Colonic mucosa (tissue), 4 donors: ENCODE data around the gene EVA1C. TPM values are rescaled to one million over a fixed set of nuclear protein-coding genes. Genes with fewer than 3 reads are reported as not detected.

Source experiments
- DNase-seq: peaks from one replicate; pipeline ENCODE4 v3.0.0-alpha.2; 2020
- H3K27ac ChIP-seq: fragments of 200-600 bp; one replicate; pipeline ENCODE4 v1.8.0; 2021
- H3K27me3 ChIP-seq: fragments of 200-600 bp; one replicate; pipeline ENCODE4 v1.8.0; 2021
- H3K36me3 ChIP-seq: fragments of 200-600 bp; one replicate; pipeline ENCODE4 v1.8.0; 2021
- H3K4me1 ChIP-seq: fragments of 200-600 bp; one replicate; pipeline ENCODE4 v1.8.0; 2021; ENCODE audit warnings: mild to moderate bottlenecking
- H3K4me3 ChIP-seq: fragments of 200-600 bp; one replicate; pipeline ENCODE4 v1.8.0; 2021
- H3K9ac ChIP-seq, 2 donors: one replicate each; pipeline ENCODE4 v1.7.0; 2013; ENCODE audit warnings: control low read depth in 2 of 2, low read depth in 2 of 2, low read length in 2 of 2
- H3K9me3 ChIP-seq: fragments of 200-600 bp; one replicate; pipeline ENCODE4 v1.8.0; 2021
- CTCF ChIP-seq: fragments of 200-600 bp; IDR thresholded peaks from one replicate; pipeline ENCODE4 v1.8.0; 2022; ENCODE audit warnings: antibody characterized with exemption, mild to moderate bottlenecking
- intact Hi-C: fragments of 100-400 bp; cut with DNase I; formaldehyde crosslinking; loops from one replicate; pipeline ENCODE4 v1.14.1; 2022
- total RNA-seq, 2 donors: library from RNA; stranded (reverse); fragmentation: NEBNext Ultra II Directional in 1 of 2; extraction: Animal tissue kit (Norgen Biotek cat#: 25700) in 1 of 2; gene quantifications; one replicate each; pipeline ENCODE4 v1.2.1, GENCODE V29; 2021
- donor health status: healthy.
- donor health status: DM: no; HTN: no; CAD: no.
- donor health status: DM: no; HTN: no; CAD: no.

EVA1C gene
- total RNA-seq, 2 donors from 2014 or later: 7.3 to 9.9 TPM

GRCh38 chr21:32547018-32547417 is 134.5 kb downstream of the EVA1C start:
- no peaks in the 10 kb centered on the region for H3K27me3 ChIP-seq
- no peaks in the 10 kb centered on the region for H3K36me3 ChIP-seq
- no peak overlapping the region for H3K27ac ChIP-seq
- H3K9me3 ChIP-seq: no peaks in the 10 kb centered on the region
- H3K4me3 ChIP-seq: no peak overlapping the region
- no peak for DNase-seq
- no peaks in the 10 kb centered on the region for H3K4me1 ChIP-seq
- H3K9ac ChIP-seq: no peak overlapping the region
- intact Hi-C loops: no loop called here
- TF ChIP-seq CTCF: no peak

- no peak for DNase-seq
- Histone ChIP-seq H3K9ac (no peak overlapping the region), H3K27ac (no peak overlapping the region), H3K4me1 (no peaks in the 10 kb centered on the region), H3K4me3 (no peak overlapping the region), H3K9me3 (no peaks in the 10 kb centered on the region), H3K27me3 (no peaks in the 10 kb centered on the region), H3K36me3 (no peaks in the 10 kb centered on the region)
- TF ChIP-seq CTCF: no peak
- intact Hi-C loops: no loop called here
These were observed 136.5 kb downstream of the EVA1C start for GRCh38 chr21:32548978-32549377.

GRCh38 chr21:32549440-32549839 is 136.9 kb downstream of the EVA1C start:
- intact Hi-C loops: no loop called here
- Histone ChIP-seq H3K4me1 (no peaks in the 10 kb centered on the region), H3K9ac (no peak overlapping the region)

GRCh38 chr21:32549886-32550285 is 137.4 kb downstream of the EVA1C start:
- Histone ChIP-seq H3K9ac (no peak overlapping the region), H3K4me1 (no peaks in the 10 kb centered on the region), H3K4me3 (no peak overlapping the region), H3K27me3 (no peaks in the 10 kb centered on the region), H3K9me3 (no peaks in the 10 kb centered on the region), H3K36me3 (no peaks in the 10 kb centered on the region), H3K27ac (no peak overlapping the region)
- intact Hi-C loops: no loop called here
- TF ChIP-seq CTCF: no peak
- DNase-seq: no peak

More at GRCh38 chr21:32549440-32549839, 136.9 kb downstream of the EVA1C start:
- Histone ChIP-seq H3K36me3 (no peaks in the 10 kb centered on the region), H3K4me3 (no peak overlapping the region), H3K27me3 (no peaks in the 10 kb centered on the region), H3K27ac (no peak overlapping the region), H3K9me3 (no peaks in the 10 kb centered on the region)
- no peak for TF ChIP-seq CTCF
- no peak for DNase-seq

- H3K27me3 ChIP-seq: no peaks in the 10 kb centered on the region
- H3K9ac ChIP-seq: no peak overlapping the region
- no peak for DNase-seq
- no peaks in the 10 kb centered on the region for H3K4me1 ChIP-seq
- H3K36me3 ChIP-seq: no peaks in the 10 kb centered on the region
- no peak for TF ChIP-seq CTCF
- H3K9me3 ChIP-seq: no peaks in the 10 kb centered on the region
- no peak overlapping the region for H3K4me3 ChIP-seq
- intact Hi-C loops: no loop called here
- H3K27ac ChIP-seq: no peak overlapping the region
These were observed 142.5 kb downstream of the EVA1C start for GRCh38 chr21:32554832-32555638.
